ENCODE measurements around the gene TIA1.

DNA sequence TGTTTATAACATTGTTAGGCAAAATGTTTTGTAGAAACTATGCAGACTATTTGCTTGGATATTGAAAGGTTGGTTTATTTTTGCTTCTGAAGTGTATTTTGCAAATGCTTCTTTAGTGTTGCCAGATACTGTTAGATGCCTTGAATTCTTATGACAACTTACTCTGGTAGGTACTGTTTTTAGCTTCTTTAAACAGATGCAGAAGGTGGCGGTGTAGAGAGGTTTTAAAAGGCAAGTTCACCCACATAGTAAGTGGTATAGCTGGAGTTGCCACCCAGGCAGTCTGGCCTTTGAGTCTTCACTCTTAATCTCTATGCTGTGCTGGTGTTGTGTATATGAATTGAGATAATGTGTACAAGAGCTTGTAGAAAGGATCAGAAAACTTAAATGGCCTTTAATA, 13.1 kb upstream of the TIA1 start:
- TF ChIP-seq CTCF (conservative IDR thresholded peaks at IDR 0.05; ENCODE audit: low read depth, low read length): no peak
- TF ChIP-seq EZH2 (IDR thresholded peaks at IDR 0.05; ENCODE audit: low read length, unreplicated experiment): no peak
- TF ChIP-seq EZH2phosphoT487 (IDR thresholded peaks at IDR 0.05; ENCODE audit: borderline replicate concordance, low read length): no peak
